Epidermal melanocyte (primary cell): Measurements from ENCODE around the gene EIF2D.
"Not testable (repeated sequence)": the region's sequence is repeated elsewhere in the genome, so short reads cannot be mapped to it uniquely, and the experiment has no call there.

ENCODE experiments used
- DNase-seq: peaks from one replicate; pipeline ENCODE4 v3.0.0; 2011; ENCODE audit warnings: low spot score; ENCODE audit not compliant: insufficient read length

Gene EIF2D

GRCh38 chr1:206612129-206612876 is at the start of gene EIF2D:
Gene EIF2D, minus strand, starts transcription at chr1:206612465. Its CDS starts 123 bp downstream, at chr1:206612342.
- peak; percentile 98 for DNase-seq

GRCh38 chr1:206661161-206661820 is 49.0 kb upstream of the EIF2D start:
- no peak for DNase-seq

- DNase-seq, result no peak
Measured at GRCh38 chr1:206660136-206660535, 47.9 kb upstream of the EIF2D start.

- no peak for DNase-seq
Measured at GRCh38 chr1:206658981-206659273, 46.7 kb upstream of the EIF2D start.

- no peak for DNase-seq
Measured at GRCh38 chr1:206658264-206658980, 46.2 kb upstream of the EIF2D start.

GRCh38 chr1:206657751-206658150 is 45.5 kb upstream of the EIF2D start:
- DNase-seq, result no peak

- DNase-seq, result no peak
Measured at GRCh38 chr1:206656936-206657335, 44.7 kb upstream of the EIF2D start.

GRCh38 chr1:206655471-206655882 is 43.2 kb upstream of the EIF2D start:
- no peak for DNase-seq

GRCh38 chr1:206654828-206655227 is 42.6 kb upstream of the EIF2D start:
- no peak for DNase-seq

- no peak for DNase-seq
Measured at GRCh38 chr1:206653715-206654459, 41.6 kb upstream of the EIF2D start.

GRCh38 chr1:206651958-206652890 is 40.0 kb upstream of the EIF2D start:
- no peak for DNase-seq

- no peak for DNase-seq
Measured at GRCh38 chr1:206651014-206651413, 38.7 kb upstream of the EIF2D start.

- no peak for DNase-seq
Measured at GRCh38 chr1:206649261-206649921, 37.1 kb upstream of the EIF2D start.

GRCh38 chr1:206647224-206647623 is 35.0 kb upstream of the EIF2D start:
- no peak for DNase-seq

GRCh38 chr1:206646504-206646903 is 34.2 kb upstream of the EIF2D start:
- no peak for DNase-seq

GRCh38 chr1:206643118-206643698 is 30.9 kb upstream of the EIF2D start:
- no peak for DNase-seq

GRCh38 chr1:206642074-206642473 is 29.8 kb upstream of the EIF2D start:
- not testable (repeated sequence) for DNase-seq

- no peak for DNase-seq
Measured at GRCh38 chr1:206637605-206638004, 25.3 kb upstream of the EIF2D start.

GRCh38 chr1:206636671-206637070 is 24.4 kb upstream of the EIF2D start:
- no peak for DNase-seq

GRCh38 chr1:206635978-206636345 is 23.7 kb upstream of the EIF2D start:
- DNase-seq, result no peak
